GM18873 (cell line): ENCODE results near the gene MAPK6.
"Not testable (repeated sequence)": the region's sequence is repeated elsewhere in the genome, so short reads cannot be mapped to it uniquely, and the experiment has no call there.

Experiments
- ATAC-seq: cut with Tn5 transposase; IDR thresholded peaks from one replicate; pipeline ENCODE4 v1.9.1; 2021; ENCODE audit warnings: mild to moderate bottlenecking, moderate library complexity, moderate number of reproducible peaks; ENCODE audit not compliant: unreplicated experiment, low FRiP score

Gene MAPK6

GRCh38 chr15:52039925-52040781 lies 21.1 kb downstream of the MAPK6 start:
- no peak for ATAC-seq

GRCh38 chr15:52042051-52042851 lies 23.2 kb downstream of the MAPK6 start:
- ATAC-seq: no peak

DNA sequence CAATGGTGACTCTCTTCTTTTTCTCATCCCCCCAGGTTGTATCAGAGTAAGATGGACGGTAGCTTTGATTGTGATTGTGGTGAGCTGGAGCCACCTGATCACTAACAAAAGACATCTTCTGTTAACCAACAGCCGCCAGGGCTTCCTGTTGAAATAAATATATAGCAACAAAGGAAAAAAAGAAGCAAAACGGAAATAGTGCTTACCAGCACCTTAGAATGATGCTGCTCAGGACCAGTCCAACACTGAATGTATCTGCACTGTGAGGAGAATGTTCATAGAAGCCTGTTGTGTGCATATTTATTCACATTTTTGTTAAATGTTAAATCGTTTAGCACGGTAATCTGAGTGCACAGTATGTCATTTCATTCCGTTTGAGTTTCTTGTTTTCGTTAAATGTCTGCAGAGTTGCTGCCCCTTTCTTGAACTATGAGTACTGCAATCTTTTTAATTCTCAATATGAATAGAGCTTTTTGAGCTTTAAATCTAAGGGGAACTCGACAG lies 26.8 kb downstream of the MAPK6 start:
- not testable (repeated sequence) for ATAC-seq

DNA sequence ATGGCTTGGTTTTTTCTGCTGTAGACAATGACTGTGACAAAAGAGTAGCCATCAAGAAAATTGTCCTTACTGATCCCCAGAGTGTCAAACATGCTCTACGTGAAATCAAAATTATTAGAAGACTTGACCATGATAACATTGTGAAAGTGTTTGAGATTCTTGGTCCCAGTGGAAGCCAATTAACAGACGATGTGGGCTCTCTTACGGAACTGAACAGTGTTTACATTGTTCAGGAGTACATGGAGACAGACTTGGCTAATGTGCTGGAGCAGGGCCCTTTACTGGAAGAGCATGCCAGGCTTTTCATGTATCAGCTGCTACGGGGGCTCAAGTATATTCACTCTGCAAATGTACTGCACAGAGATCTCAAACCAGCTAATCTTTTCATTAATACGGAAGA lies 27.5 kb downstream of the MAPK6 start:
- not testable (repeated sequence) for ATAC-seq

GRCh38 chr15:52050416-52050815 lies 31.4 kb downstream of the MAPK6 start:
- ATAC-seq: no peak

- ATAC-seq: no peak
Observed at GRCh38 chr15:52052066-52052935, 33.3 kb downstream of the MAPK6 start.

- no peak for ATAC-seq
Observed at GRCh38 chr15:52054381-52054780, 35.4 kb downstream of the MAPK6 start.

DNA sequence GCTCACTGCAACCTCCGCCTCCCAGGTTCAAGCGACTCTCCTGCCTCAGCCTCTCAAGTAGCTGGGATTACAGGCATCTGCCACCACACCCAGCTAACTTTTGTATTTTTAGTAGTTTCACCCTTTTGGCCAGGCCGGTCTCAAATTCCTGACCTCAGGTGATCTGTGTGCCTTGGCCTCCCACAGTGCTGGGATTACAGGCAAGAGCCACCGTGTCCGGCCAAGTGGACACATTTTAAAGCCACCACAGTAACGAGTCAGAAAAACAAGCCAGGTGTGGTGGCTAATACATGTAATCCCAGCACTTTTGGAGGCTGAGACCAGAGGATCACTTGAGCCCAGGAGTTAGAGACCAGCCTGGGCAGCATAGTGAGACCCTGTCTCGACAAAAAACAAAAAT lies 35.8 kb downstream of the MAPK6 start:
- ATAC-seq: not testable (repeated sequence)

- ATAC-seq: no peak
Observed at GRCh38 chr15:52056001-52056400, 37.0 kb downstream of the MAPK6 start.

DNA sequence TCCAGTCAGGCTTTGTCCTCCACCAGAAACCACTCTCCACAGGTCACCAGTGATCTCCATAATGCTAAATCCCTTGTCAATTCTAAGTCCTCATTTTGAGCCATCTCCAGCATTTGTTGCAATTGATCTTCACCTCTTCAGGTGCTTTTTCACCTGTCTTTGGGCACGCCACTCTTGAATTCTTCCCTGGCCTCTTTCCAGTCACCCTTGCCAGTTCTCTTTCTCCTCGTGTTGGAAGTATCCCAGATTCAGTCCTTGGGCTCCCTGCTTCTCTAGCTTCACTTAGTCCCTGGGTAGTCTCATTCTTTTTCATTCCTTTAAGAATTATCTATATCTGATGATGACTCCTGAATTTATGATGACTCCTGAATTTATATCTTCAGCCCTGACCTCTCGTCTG lies 37.5 kb downstream of the MAPK6 start:
- ATAC-seq: no peak

DNA sequence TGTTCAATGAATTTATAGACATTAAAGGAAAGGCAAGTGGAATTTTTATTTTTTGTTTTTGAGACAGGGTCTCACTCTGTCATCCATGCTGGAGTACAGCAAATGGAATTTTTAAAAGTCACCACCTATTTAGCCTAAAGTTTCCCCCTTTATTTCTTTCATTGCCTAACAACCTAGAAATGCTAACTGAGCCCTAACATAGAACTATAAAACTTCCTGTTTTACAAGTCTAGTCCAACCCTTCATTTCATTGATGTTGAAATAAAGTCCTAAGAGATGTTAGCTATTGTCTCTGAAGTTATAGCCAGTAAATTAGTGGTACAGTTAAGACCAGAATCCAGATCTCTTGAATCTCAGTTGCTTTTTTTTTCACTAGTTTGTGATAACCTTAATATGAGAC lies 39.0 kb downstream of the MAPK6 start:
- ATAC-seq: no peak

DNA sequence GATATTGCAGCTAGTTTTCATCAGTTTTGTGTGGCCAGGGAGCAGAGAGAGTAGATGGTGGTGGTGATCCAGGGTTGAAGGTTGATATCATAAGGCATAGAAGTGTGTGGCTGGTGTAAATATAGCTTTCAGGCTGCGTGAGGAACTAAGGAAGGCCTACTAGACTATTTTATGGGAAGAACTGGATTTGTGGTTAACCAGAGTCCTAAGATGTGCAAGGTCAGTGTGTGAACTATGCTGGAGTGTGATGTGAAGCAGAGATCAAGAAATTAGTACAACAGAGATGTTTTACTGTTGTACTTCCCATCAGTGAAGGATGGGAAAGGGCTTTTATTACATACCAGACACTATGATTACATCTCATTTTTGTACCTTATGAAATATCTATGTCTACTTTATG lies 41.5 kb downstream of the MAPK6 start:
- no peak for ATAC-seq

DNA sequence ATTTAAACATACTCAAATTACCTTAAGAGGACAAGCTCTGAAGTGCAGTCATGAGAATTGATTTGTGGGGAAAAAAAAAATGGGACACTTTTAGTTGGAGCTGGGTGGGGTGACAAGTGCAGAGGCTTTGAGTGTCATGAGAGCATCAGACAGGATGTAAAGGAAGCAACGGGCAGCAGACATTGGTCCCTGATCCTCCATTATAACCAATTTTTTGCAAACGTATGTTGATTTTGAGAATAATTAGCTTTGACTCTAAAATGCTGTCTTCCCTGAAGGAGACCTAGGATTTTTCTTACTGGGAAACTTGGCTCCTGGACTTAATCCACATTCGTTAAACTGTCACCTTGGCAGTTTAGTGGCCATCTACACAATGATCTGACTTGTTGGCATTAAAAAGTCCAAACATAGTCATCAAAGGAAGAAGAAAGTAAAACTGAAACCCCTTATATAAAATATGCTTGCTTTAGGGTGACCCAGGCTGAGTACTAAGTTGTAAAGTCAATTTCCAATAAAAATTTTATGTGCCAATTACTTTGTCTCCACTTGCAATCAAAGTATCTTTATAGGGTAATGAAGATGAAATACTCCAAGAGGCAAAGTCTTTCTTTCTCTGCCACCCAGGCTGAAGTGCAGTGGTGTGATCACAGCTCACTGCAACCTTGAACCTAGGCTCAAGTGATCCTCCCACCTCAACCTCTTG lies 48.0 kb downstream of the MAPK6 start:
- ATAC-seq: no peak

DNA sequence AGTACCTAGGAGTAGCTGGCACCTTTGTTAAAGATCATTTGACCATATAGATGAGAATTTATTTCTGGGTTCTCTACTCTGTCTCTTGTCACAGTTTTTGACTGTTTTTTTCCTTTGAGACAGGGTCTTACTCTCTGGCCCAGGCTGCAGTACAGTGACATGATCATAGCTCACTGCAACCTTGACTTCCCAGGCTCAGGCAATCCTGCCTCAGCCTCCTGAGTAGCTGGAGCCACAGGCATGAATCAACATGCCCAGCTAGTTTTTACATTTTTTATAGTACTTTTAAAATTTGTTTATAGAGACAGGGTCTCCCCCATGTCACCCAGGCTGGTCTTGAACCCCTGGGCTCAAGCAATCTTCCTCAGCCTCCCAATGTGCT lies 48.5 kb downstream of the MAPK6 start:
- no peak for ATAC-seq

- no peak for ATAC-seq
Observed at GRCh38 chr15:52068004-52068615, 49.1 kb downstream of the MAPK6 start.

DNA sequence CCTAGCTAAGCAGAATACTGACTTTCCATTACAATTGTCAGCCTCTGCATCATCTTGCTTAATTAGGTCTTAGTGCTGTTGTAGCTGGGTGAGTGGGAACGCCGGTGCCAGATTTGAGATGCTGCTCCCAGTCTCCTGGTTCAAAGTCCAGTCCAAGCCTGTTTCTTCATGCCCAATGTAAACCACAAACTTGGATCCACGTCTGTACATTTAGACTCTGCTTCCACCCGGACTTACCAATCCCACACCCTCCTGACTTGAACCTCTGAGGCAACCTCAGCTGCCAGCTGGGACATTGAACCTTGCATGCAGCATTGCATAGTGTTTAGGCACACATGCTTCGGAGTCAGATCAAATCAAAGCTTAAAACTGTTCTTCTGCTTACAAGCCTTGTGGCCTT lies 50.5 kb downstream of the MAPK6 start:
- ATAC-seq: no peak

GRCh38 chr15:52071570-52071969 lies 52.6 kb downstream of the MAPK6 start:
- ATAC-seq: no peak

GRCh38 chr15:52076889-52077781 lies 58.1 kb downstream of the MAPK6 start:
- no peak for ATAC-seq
